GM18508 (cell line): ENCODE results near the gene PDIA5.

ENCODE experiments used
- ATAC-seq: cut with Tn5 transposase; IDR thresholded peaks from one replicate; pipeline ENCODE4 v1.9.1; 2021; ENCODE audit warnings: moderate number of reproducible peaks; ENCODE audit not compliant: insufficient read depth, unreplicated experiment

PDIA5 gene

DNA sequence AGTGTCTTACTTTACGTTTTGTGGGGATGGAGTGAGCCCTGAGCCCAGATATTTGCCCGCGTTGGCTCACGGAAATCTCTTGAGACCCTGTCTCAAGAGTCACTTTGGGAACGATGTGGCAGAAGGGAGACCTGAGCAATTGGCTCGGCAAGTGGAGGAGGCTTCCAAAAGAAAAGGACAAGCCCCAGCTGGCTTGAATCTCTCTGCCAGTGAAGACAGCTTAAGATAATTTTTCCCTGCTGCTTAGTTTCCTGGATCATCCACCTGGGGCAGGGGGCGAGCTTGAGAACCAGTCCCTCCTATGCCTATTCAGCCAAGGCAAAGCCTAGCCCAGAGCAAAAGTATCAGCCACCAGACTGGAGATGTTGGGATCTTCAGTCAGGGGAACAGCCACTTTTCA is 135.6 kb downstream of the PDIA5 start:
- ATAC-seq: no peak
